HG02678 (cell line): ENCODE data around the gene LRRIQ4.

Experiments
- ATAC-seq: cut with Tn5 transposase; IDR thresholded peaks from one replicate; pipeline ENCODE4 v1.9.1; 2021; ENCODE audit warnings: mild to moderate bottlenecking, moderate library complexity; ENCODE audit not compliant: unreplicated experiment

Gene LRRIQ4

GRCh38 chr3:169809230-169809795 lies 3.4 kb upstream of the LRRIQ4 start:
- no peak for ATAC-seq

- peak; percentile 18 for ATAC-seq
Observed at GRCh38 chr3:169811631-169812331, 889 bp upstream of the LRRIQ4 start.

DNA sequence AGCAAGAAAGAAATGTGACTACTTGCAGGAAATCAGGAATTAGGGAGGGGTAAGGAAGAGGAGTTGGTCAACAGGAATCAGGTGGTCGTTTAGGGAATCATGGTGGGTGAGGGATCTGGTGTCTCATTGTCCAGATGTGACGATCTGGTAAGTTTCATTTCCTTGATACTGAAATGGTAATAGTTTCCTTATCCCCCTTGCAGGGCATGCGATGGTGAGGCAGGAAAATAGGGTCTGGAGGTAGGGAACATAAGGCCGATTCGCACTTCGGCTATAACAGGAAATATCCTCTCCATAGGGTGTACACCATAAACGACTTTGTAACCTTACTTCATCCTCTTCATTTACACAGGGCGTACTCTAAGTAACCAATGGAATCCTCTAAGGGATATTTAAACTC lies 608 bp downstream of the LRRIQ4 start:
- ATAC-seq = no peak

DNA sequence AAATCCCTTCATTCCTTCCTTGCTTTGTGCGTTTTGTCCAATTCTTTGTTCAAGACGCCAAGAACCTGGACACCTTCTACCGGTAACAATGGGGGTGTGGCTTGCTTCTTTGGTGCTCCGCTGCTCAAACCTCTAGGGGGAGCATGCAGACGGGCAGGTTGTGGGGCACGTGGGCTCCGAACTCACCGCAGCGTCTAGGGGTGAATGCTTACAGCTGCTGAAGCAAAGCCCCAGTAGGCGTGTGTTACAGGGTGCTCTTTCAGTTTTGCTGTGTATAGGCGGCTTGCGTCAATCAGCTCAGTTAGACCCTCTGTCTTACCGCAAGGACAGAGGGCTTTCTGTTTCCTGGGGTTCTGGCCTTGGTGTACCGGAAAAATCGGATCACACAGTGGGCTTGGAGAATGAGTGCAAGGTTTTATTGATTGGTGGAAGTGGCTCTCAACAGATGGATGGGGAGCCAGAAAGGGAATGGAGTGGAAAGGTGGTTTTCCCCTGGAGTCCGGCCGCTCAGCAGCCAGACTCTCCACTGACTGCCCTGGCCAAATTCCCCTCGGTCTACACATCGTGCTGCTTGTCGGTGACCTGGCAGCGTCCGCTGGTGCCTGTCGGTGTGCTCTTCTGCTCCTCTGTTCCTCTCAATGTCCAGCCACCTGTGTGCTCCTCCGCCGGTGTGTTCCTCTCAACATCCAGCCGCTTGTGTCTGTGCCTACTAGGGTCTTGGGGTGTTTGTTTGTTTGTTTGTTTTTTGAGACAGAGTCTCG lies 1.3 kb downstream of the LRRIQ4 start:
- peak; percentile 79 for ATAC-seq

- ATAC-seq = no peak
Observed at GRCh38 chr3:169815590-169816150, 3.0 kb downstream of the LRRIQ4 start.

- ATAC-seq = no peak
Observed at GRCh38 chr3:169818316-169818715, 5.6 kb downstream of the LRRIQ4 start.

DNA sequence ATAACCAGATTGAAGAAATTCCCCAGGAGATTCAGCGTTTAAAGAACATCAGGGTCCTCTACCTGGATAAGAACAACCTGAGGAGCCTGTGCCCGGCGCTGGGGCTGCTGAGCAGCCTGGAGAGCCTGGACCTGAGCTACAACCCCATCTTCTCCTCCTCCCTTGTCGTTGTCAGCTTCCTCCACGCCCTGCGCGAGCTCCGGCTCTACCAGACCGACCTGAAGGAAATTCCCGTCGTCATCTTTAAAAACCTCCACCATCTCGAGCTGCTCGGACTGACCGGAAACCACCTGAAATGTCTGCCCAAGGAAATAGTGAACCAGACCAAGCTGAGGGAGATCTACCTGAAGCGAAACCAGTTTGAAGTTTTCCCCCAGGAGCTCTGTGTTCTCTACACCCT lies 9.4 kb downstream of the LRRIQ4 start:
- no peak for ATAC-seq

GRCh38 chr3:169822540-169822939 lies 9.9 kb downstream of the LRRIQ4 start:
- ATAC-seq = no peak

DNA sequence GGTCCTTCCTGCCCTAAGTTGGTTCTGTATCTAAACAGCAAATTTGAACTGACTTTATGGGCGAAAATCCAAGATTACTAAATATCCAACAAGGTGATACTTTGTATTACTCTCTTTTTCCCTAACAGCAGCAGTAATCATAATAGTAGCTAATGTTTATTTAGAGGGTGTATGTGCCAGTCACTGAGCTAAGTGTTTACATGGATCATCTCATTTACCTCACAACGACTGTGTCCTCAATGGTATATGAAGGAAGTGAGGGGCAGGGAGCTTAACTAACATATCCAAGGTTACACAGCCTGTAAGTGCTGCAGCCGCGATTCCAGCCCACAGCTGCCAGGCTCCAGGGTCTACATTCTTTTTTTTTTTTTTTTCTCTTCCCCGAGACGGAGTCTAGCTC lies 10.3 kb downstream of the LRRIQ4 start:
- no peak for ATAC-seq

- ATAC-seq = no peak
Observed at GRCh38 chr3:169825316-169825715, 12.6 kb downstream of the LRRIQ4 start.

DNA sequence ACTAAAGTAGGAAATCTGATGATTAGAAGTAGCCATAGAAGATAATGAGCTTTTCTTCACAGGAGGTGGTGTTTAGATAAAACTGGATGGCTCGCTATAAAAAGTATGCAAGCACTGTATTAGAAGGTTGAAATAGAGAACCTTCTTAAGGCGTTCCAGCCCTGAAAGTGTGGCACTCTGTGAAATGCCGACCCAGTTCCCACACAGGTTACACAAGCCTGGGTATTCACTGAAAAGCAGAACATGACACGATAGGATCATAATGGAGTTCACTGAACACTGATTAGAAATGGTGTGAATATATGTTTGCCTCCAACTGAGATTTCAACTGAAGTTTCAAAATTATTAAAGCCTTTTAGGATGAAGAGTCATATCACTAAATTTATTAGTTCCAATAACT lies 15.0 kb downstream of the LRRIQ4 start:
- ATAC-seq = no peak

DNA sequence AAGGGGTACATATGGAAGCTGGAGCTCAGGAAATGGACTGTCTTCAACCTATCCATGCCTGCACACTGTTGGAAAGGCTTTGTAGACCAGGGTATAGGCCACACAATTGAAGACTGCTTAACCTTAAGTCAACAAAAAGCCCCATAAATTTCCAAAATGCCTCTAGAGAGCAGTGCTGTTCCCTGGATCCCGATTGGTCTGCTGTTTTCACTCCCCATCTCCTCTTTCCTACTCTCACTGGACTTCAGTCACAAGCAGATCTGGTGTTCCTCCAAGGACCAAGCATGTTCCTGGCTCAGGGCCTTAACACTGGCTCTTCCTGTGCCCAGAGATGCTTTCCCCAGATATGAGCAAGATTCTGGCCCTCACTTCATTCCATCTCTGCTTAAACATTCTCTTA lies 22.9 kb downstream of the LRRIQ4 start:
- ATAC-seq = no peak

DNA sequence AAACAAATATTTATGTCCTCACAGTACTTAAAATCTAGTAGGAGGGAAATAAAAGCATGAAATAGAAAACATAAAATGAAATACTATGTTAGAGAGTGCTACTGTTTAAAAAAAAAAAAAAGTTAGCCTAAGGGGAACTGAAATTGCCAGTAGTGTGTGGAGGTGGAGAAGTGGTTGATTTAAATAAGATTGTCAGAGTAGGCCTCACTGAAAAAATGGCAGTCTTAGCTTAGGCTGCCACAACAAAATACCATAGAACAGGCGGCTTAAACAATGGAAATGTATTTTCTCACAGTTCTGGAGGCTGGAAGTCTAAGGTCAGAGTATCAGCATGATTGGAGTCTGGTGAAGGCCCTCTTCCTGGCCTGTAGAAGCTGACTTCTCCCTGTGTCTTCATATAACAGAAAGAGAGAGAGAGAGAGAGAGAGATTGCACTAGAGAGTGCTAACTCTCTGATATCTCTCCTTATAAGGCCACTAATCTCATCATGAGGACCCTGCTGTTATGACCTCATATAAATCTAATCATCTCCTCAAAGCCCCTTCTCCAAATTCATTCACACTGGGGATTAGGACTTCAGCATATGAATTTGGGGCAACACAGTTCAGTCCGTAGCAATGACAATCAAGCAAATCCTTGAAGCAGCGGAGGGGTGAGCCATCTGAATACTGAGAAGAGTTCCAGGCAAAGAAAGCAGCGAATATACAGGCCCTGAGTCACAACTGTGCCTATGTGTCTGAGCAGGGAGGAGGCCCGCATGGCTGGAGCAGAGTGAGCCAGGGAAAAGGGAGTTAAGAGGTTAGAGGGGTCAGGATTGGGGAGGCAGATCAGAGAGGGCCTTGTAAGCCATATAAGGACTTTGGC lies 23.6 kb downstream of the LRRIQ4 start:
- peak; percentile 93 for ATAC-seq

DNA sequence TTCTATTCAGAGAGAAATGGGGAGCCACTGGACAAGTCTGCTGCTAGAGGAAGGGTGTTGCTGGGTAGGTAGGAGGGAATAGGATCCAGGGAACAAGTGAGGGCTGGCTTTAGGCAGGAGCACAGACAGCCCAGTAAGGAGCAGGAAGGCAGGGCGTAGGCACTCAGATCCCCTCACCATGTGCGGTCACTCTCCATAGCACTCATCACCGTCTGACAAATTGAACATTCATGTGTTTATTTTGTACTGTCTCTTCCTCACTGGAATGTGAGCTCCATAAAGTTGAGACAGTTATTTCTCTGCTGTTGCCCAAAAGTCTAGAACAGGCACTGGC lies 24.2 kb downstream of the LRRIQ4 start:
- ATAC-seq = no peak

DNA sequence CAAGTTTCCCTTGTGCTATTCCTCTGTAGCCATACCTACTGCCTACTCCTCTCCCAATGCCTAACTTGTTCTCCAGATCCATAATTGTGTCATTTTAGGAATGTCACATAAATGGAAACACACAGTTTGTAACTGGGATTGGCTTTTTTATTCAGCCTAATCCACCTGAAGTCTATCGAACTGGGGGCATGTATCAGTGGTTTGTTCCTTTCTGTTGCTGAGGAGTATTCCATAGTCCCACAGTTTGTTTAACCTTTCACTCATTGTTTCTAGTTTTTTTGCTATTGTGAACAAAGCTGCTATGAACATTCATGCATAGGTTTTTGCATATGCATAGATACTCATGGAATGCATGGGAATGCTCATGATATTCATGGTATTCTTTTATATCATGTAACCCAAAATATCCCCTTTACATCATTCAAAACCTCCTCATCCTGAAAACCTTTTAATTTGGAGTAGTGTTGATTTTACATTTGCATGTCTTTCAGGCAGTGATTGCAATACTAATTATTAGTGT lies 25.9 kb downstream of the LRRIQ4 start:
- ATAC-seq = no peak

GRCh38 chr3:169841171-169841570 lies 28.5 kb downstream of the LRRIQ4 start:
- ATAC-seq = peak; percentile 71

- no peak for ATAC-seq
Observed at GRCh38 chr3:169842960-169843359, 30.3 kb downstream of the LRRIQ4 start.

DNA sequence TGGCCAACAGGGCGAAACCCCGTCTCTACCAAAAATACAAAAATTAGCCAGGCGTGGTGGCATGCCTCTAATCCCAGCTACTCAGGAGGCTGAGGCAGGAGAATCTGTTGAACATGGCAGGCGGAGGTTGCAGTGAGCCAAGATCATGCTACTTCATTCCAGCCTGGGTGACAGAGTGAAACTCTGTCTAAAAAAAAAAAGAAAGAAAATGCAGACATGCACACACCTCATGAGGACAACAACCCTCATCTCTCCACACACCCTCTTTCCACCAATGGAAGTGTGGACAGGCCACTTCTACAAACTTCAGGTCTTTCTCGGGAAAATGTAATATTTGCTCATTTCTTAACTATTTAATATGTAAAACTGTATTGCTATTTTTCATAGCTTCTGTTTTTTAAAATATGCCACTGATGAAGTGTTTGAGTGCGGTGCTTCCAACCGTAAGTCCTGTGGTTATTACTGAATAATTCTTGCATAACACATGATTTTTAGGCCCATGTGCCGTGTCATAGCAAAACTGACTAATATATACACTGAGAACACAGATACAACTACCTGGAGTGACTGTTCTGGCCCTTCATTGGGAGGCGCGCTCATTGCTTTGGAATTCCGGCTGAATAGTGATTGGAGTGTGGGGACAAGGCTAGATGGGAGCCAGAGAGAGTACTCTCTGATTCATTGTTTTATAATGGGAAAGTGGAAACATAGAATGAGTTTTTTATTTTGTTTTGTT lies 34.0 kb downstream of the LRRIQ4 start:
- ATAC-seq = peak; percentile 96

DNA sequence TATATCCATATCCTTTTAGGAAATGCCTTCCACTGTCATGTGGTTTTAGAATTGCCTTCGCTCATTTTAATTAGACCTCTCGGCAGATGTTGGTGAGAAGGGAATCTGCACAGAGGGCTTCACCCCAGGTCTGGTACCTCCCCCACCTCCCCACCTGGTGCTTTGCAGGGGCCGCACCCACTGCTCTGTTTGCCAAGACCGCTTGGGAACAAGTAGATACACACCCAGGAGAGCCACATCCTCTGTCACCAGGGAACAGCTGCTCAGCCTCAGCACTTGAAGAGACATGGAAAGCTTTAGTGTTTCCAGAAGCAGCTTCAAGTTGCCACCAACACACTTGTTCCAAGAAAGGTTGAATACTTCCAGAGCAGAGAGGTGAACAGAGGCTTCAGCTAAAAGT lies 35.2 kb downstream of the LRRIQ4 start:
- ATAC-seq = no peak

- no peak for ATAC-seq
Observed at GRCh38 chr3:169848741-169849140, 36.1 kb downstream of the LRRIQ4 start.
